B cell (primary cell): ENCODE measurements around the gene ATIC. TPM values are rescaled to one million over a fixed set of nuclear protein-coding genes. Genes with fewer than 3 reads are reported as not detected.

Experiments used
- ATAC-seq: fragments of 200-7000 bp; cut with Tn5 transposase; one replicate; pipeline ENCODE4 v1.10.0; 2021; ENCODE audit warnings: low read depth, mild to moderate bottlenecking, moderate number of reproducible peaks, moderate library complexity
- CTCF ChIA-PET: fragments of 350-600 bp; sonication (Branson Sonifier 250); formaldehyde crosslinking; loops from one replicate; lab custom pipeline; 2021; ENCODE audit warnings: antibody characterized with exemption, inconsistent platforms; lab: Charles Lee
- POLR2A ChIA-PET: fragments of 350-600 bp; sonication (Branson Sonifier 250); formaldehyde crosslinking; loops from one replicate; lab custom pipeline; 2021; ENCODE audit warnings: antibody characterized with exemption; lab: Charles Lee
- DNase-seq: peaks from one replicate; pipeline ENCODE4 v3.0.0; 2013
- H2AFZ ChIP-seq: 2 replicates; pipeline ENCODE4 v1.6.1; 2012; ENCODE audit warnings: mild to moderate bottlenecking, low read depth, low read length; ENCODE audit not compliant: insufficient read depth, poor library complexity, severe bottlenecking
- H3K27ac ChIP-seq, 2 donors: 1 replicate in 1 of 2; 2 replicates in 1 of 2; pipeline ENCODE4 v1.5.1; 2012 to 2013; ENCODE audit warnings: low read length in 2 of 2, mild to moderate bottlenecking in 2 of 2, moderate library complexity in 1 of 2
- H3K27me3 ChIP-seq, 4 experiments: fragments of 200-600 bp in 1 of 4; sonication (generic) in 1 of 4; replicated peaks in 1 of 4; 1 replicate in 2 of 4; 2 replicates in 2 of 4; pipeline versions ENCODE4 v1.6.1 to v1.7.0; 2013 to 2016; ENCODE audit warnings: low read length in 3 of 4, mild to moderate bottlenecking in 2 of 4, mixed read lengths in 1 of 4, moderate library complexity in 1 of 4; ENCODE audit not compliant: insufficient read depth in 4 of 4, control insufficient read depth in 3 of 4; ENCODE audit errors: control extremely low read depth in 1 of 4
- H3K36me3 ChIP-seq, 2 experiments: replicated peaks in 1 of 2; 1 replicate in 1 of 2; 2 replicates in 1 of 2; pipeline versions ENCODE4 v1.6.1 to v1.7.1; 2013; ENCODE audit warnings: low read length in 1 of 2; ENCODE audit not compliant: insufficient read depth in 2 of 2, control insufficient read depth in 1 of 2; ENCODE audit errors: control extremely low read depth in 1 of 2, extremely low read depth in 1 of 2
- H3K4me1 ChIP-seq, 2 donors: fragments of 200-600 bp in 1 of 2; sonication (generic) in 1 of 2; 1 replicate in 1 of 2; 2 replicates in 1 of 2; pipeline versions ENCODE4 v1.5.1 to v1.6.1; 2013 to 2017; ENCODE audit warnings: low read length in 2 of 2; ENCODE audit not compliant: control insufficient read depth in 2 of 2, insufficient read depth in 2 of 2
- H3K4me2 ChIP-seq: replicated peaks from 2 replicates; pipeline ENCODE3; 2012; ENCODE audit warnings: mild to moderate bottlenecking, low read depth, low read length; ENCODE audit not compliant: poor library complexity, severe bottlenecking
- H3K4me3 ChIP-seq, 5 experiments: fragments of 200-600 bp in 1 of 5; sonication (generic) in 1 of 5; 1 replicate in 3 of 5; 2 replicates in 2 of 5; pipeline versions ENCODE4 v1.5.1 to v1.7.0; 2011 to 2016; ENCODE audit warnings: low read length in 4 of 5, mild to moderate bottlenecking in 4 of 5, low read depth in 2 of 5, control low read depth in 1 of 5, moderate library complexity in 1 of 5; ENCODE audit not compliant: insufficient read depth in 1 of 5; ENCODE audit errors: control extremely low read depth in 1 of 5, extremely low read depth in 1 of 5
- H3K79me2 ChIP-seq: fragments of 200-600 bp; sonication (generic); one replicate; pipeline ENCODE4 v1.6.0; 2016; ENCODE audit warnings: low read length; ENCODE audit not compliant: control insufficient read depth, insufficient read depth
- H3K9ac ChIP-seq: fragments of 200-600 bp; sonication (generic); 2 replicates; pipeline ENCODE4 v1.6.1; 2017; ENCODE audit warnings: mild to moderate bottlenecking, low read length, moderate library complexity
- H3K9me3 ChIP-seq, 3 donors: one replicate each; pipeline versions ENCODE4 v1.6.1 to v1.7.1; 2013; ENCODE audit warnings: low read length in 2 of 3; ENCODE audit not compliant: control insufficient read depth in 2 of 3, insufficient read depth in 1 of 3; ENCODE audit errors: control extremely low read depth in 1 of 3
- H4K20me1 ChIP-seq: 2 replicates; pipeline ENCODE4 v1.6.0; 2012; ENCODE audit warnings: mild to moderate bottlenecking, low read length; ENCODE audit not compliant: insufficient read depth, control insufficient read depth, poor library complexity, severe bottlenecking
- H3K27ac Mint-ChIP-seq: one replicate; pipeline ENCODE4 v1.8.0; 2021; ENCODE audit warnings: mixed read lengths
- H3K27me3 Mint-ChIP-seq: one replicate; pipeline ENCODE4 v1.8.0; 2021; ENCODE audit warnings: mixed read lengths
- H3K4me1 Mint-ChIP-seq: one replicate; pipeline ENCODE4 v1.8.0; 2021; ENCODE audit warnings: mixed read lengths
- H3K4me3 Mint-ChIP-seq: one replicate; pipeline ENCODE4 v1.8.0; 2021; ENCODE audit warnings: mixed read lengths
- H3K9me3 Mint-ChIP-seq: one replicate; pipeline ENCODE4 v1.8.0; 2022; ENCODE audit warnings: mixed read lengths; ENCODE audit not compliant: insufficient read depth
- CTCF ChIP-seq: fragments of 200-600 bp; IDR thresholded peaks from one replicate; pipeline ENCODE4 v1.8.0; 2022; ENCODE audit warnings: antibody characterized with exemption, mild to moderate bottlenecking
- EZH2 ChIP-seq: IDR thresholded peaks from 2 replicates; pipeline ENCODE4 v1.6.1; 2012; ENCODE audit warnings: borderline replicate concordance, low read depth, mild to moderate bottlenecking, moderate library complexity, low read length; ENCODE audit not compliant: insufficient read depth, poor library complexity, severe bottlenecking
- WGBS: methylation state at CpG from one replicate; pipeline ENCODE4 v1.1.5; 2013; ENCODE audit warnings: missing lambda C conversion rate; ENCODE audit not compliant: insufficient coverage; 5-methylcytosine and 5-hydroxymethylcytosine counted together
- intact Hi-C: fragments of 100-400 bp; cut with micrococcal nuclease; formaldehyde crosslinking; loops from one replicate; pipeline ENCODE4 v1.10.0; 2022
- polyA plus RNA-seq: library from polyadenylated mRNA; depleted of rRNA; stranded (reverse); fragments of >200 nt; gene quantifications from 2 replicates; pipeline ENCODE4 v1.2.3, GENCODE V29; 2012
- total RNA-seq, 2 donors: library from RNA; stranded (reverse); fragments of 120-200 nt in 1 of 2; gene quantifications; 1 replicate in 1 of 2; 2 replicates in 1 of 2; pipeline versions ENCODE4 v1.2.3 to v1.2.4, GENCODE V29; 2013 to 2022

Gene ATIC
- total and polyA plus RNA-seq, 2 donors (not counting 1 experiment from before 2014, with no cell fraction given), result 55.4 to 80.4 TPM

- Histone ChIP-seq H3K36me3 (peaks cover 0 to 6% of the 10 kb centered on the region in 2 experiments), H3K9me3 (no peaks in the 10 kb centered on the region), H3K9ac (no peak overlapping the region), H2AFZ (no peak overlapping the region), H3K4me1 (no peaks in the 10 kb centered on the region), H3K27ac (no peak overlapping the region), H3K4me2 (no peak overlapping the region), H3K4me3 (no peak overlapping the region), H4K20me1 (no peaks in the 10 kb centered on the region), H3K27me3 (no peaks in the 10 kb centered on the region), H3K79me2 (no peaks in the 10 kb centered on the region)
- ATAC-seq (no peak), DNase-seq (no peak)
- TF ChIP-seq CTCF (no peak), EZH2 (no peak)
- WGBS, result 100% methylated on average over 1 of the region's 4 CpGs
- Mint-ChIP-seq H3K4me3 (no peak overlapping the region), H3K9me3 (no peaks in the 10 kb centered on the region), H3K27ac (no peak overlapping the region), H3K4me1 (peaks cover 2% of the 10 kb centered on the region), H3K27me3 (no peaks in the 10 kb centered on the region)
- CTCF ChIA-PET, result no interaction called here
- intact Hi-C loops, result no loop called here
- POLR2A ChIA-PET, result no interaction called here
These were observed 54.7 kb downstream of the ATIC start for GRCh38 chr2:215366440-215367032.

GRCh38 chr2:215367662-215368492 lies 56.0 kb downstream of the ATIC start:
- peaks cover 2% of the 10 kb centered on the region for H3K4me1 Mint-ChIP-seq
- H3K9me3 Mint-ChIP-seq, result no peaks in the 10 kb centered on the region
- TF ChIP-seq EZH2 (no peak), CTCF (no peak)
- Histone ChIP-seq H3K4me2 (no peak overlapping the region), H3K4me1 (no peaks in the 10 kb centered on the region), H3K27me3 (no peaks in the 10 kb centered on the region), H3K4me3 (no peak overlapping the region), H3K27ac (no peak overlapping the region), H3K36me3 (peaks cover 0 to 6% of the 10 kb centered on the region in 2 experiments), H2AFZ (no peak overlapping the region), H4K20me1 (no peaks in the 10 kb centered on the region), H3K9ac (no peak overlapping the region), H3K79me2 (no peaks in the 10 kb centered on the region), H3K9me3 (no peaks in the 10 kb centered on the region)
- H3K27me3 Mint-ChIP-seq, result no peaks in the 10 kb centered on the region
- H3K4me3 Mint-ChIP-seq, result no peak overlapping the region
- ChIA-PET POLR2A (no interaction called here), CTCF (no interaction called here)
- no peak for ATAC-seq
- intact Hi-C loops, result no loop called here
- H3K27ac Mint-ChIP-seq, result no peak overlapping the region
- DNase-seq, result no peak
- WGBS, result 100% methylated on average over 3 of the region's 11 CpGs
